BE2C (cell line): ENCODE data around the gene CFAP97.
"Not testable (repeated sequence)": the region's sequence is repeated elsewhere in the genome, so short reads cannot be mapped to it uniquely, and the experiment has no call there.

Experiments
- DNase-seq: peaks from one replicate; pipeline ENCODE4 v3.0.0-alpha.2; 2020
- H3K27me3 ChIP-seq: fragments of 250-450 bp; sonication (Bioruptor Pico); 2 replicates; pipeline ENCODE4 v1.5.1; 2020; ENCODE audit warnings: mild to moderate bottlenecking
- H3K36me3 ChIP-seq: fragments of 250-450 bp; sonication (Bioruptor Pico); 2 replicates; pipeline ENCODE4 v1.5.1; 2020; ENCODE audit warnings: mild to moderate bottlenecking
- H3K4me1 ChIP-seq: fragments of 250-450 bp; sonication (Bioruptor Pico); 2 replicates; pipeline ENCODE4 v1.5.1; 2020
- H3K4me3 ChIP-seq: 2 replicates; pipeline ENCODE4 v1.5.1; 2011; ENCODE audit warnings: low read depth, low read length
- H3K9me3 ChIP-seq: fragments of 250-450 bp; sonication (Bioruptor Pico); 2 replicates; pipeline ENCODE4 v1.5.1; 2020
- CTCF ChIP-seq: IDR thresholded peaks from 2 replicates; pipeline ENCODE4 v1.5.1; 2012; ENCODE audit warnings: mild to moderate bottlenecking, low read depth, low read length

The CFAP97 gene

DNA sequence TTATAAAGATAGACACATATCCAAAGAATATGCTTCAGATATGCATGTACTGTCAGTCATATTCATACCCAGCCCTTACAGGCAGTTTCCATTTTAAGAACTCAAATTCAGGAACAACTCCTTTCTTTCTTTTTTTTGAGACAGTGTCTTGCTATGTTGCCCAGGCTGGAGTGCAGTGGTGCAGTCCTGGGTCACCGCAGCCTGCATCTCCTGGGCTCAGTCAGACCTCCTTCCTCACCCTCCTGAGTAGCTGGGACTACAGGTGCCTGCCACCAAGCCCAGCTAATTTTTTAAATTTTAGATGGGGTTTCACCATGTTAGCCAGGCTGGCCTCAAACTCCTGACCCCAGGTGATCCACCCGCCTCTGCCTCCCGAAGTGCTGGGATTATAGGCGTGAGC lies 40.1 kb upstream of the CFAP97 start:
- no peak for DNase-seq

GRCh38 chr4:185242749-185243533 lies 39.1 kb upstream of the CFAP97 start:
- H3K36me3 ChIP-seq, result no peaks in the 10 kb centered on the region
- no peak for DNase-seq
- H3K4me1 ChIP-seq, result peaks cover 3% of the 10 kb centered on the region; the same call in 1 of the 2 replicates
- no peaks in the 10 kb centered on the region for H3K27me3 ChIP-seq
- no peak overlapping the region for H3K4me3 ChIP-seq
- H3K9me3 ChIP-seq, result 0 out of 2 replicates have a peak, but pooled peaks cover 5% of the 10 kb centered on the region
- no peak for TF ChIP-seq CTCF

More for the DNA sequence above, 40.1 kb upstream of the CFAP97 start:
- Histone ChIP-seq H3K4me3 (no peak overlapping the region), H3K27me3 (no peaks in the 10 kb centered on the region), H3K4me1 (peaks cover 3% of the 10 kb centered on the region; the same call in 1 of the 2 replicates), H3K9me3 (0 out of 2 replicates have a peak, but pooled peaks cover 3% of the 10 kb centered on the region), H3K36me3 (no peaks in the 10 kb centered on the region)
- no peak for TF ChIP-seq CTCF

- not testable (repeated sequence) for H3K36me3 ChIP-seq, H3K27me3 ChIP-seq, H3K4me1 ChIP-seq, H3K9me3 ChIP-seq, H3K4me3 ChIP-seq, DNase-seq
Observed at GRCh38 chr4:185240486-185240885, 36.7 kb upstream of the CFAP97 start.

DNA sequence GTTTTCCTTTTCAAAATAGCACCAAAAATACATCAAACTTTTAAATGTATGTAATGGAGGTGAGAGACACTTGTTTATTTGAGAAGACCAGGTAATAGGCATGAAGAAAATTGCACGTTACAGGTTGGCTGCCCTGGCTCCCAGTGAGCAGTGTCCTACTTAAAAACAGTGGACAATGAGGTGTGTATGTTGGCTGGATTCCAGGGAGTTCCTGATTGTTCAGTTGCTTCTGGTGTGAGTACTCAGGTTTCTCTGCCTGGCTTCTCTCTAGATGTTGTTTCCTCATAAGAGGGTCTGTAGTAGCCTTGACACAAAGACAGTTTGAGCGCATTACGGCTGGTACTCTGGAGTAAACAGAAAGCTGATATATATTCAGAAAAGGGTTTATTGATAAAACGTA lies 35.0 kb upstream of the CFAP97 start:
- Histone ChIP-seq H3K27me3 (no peaks in the 10 kb centered on the region), H3K4me3 (no peak overlapping the region), H3K9me3 (0 out of 2 replicates have a peak, but pooled peaks cover 5% of the 10 kb centered on the region), H3K36me3 (no peaks in the 10 kb centered on the region), H3K4me1 (no peaks in the 10 kb centered on the region)
- DNase-seq, result no peak
- no peak for TF ChIP-seq CTCF

DNA sequence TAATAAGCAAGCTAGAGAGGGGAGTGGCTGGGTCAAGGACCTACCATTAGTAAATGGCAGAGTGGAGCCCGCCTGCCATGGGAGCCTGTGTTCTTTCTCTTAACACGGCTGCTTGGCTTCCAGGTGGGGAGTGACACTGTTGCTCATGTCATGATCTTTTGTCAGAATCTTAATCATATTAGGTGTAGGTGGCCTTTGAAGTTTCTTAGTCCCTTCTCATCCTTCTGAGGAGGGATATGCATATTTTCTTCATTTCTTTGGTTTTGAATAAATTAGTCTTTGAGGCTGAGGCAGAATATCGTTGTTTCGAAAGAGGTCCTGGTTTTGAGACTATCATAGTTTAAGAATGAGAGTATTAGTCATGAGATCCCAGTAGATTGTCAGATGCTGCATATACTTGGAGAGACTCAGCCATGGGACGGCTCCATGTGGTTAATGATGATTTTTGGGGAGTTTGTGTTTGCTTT lies 34.4 kb upstream of the CFAP97 start:
- no peak for DNase-seq
- Histone ChIP-seq H3K4me1 (no peaks in the 10 kb centered on the region), H3K36me3 (no peaks in the 10 kb centered on the region), H3K4me3 (no peak overlapping the region), H3K27me3 (no peaks in the 10 kb centered on the region), H3K9me3 (0 out of 2 replicates have a peak, but pooled peaks cover 5% of the 10 kb centered on the region)
- TF ChIP-seq CTCF, result no peak

DNA sequence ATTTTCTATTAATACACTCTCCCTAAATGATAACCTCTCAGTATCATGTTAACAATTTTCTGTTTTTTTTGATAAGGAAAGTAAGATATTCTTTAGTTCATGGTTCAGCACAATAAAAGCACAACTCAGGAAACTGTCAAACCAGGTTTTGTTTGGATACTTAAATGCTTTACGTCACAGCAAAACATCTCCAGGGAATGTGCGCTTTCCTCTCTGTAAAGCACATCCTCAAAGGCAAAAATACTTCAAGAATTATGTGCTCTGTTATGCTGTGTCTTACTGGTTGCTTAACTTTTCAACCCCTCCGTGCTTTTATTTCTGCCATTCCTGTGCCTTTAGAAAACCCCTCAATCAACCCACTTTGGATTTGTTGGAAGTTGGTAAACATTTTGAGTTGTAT lies 33.4 kb upstream of the CFAP97 start:
- Histone ChIP-seq H3K4me3 (no peak overlapping the region), H3K27me3 (no peaks in the 10 kb centered on the region), H3K36me3 (no peaks in the 10 kb centered on the region), H3K4me1 (peaks cover 4% of the 10 kb centered on the region), H3K9me3 (0 out of 2 replicates have a peak, but pooled peaks cover 5% of the 10 kb centered on the region)
- no peak for TF ChIP-seq CTCF
- no peak for DNase-seq
